HTERT RPE-1 (cell line): ENCODE data around the gene IDUA.
"Not testable (repeated sequence)": the region's sequence is repeated elsewhere in the genome, so short reads cannot be mapped to it uniquely, and the experiment has no call there.

ENCODE experiments used
- in situ Hi-C: fragments of 300-500 bp; cut with MboI; formaldehyde crosslinking; loops from 4 replicates; pipeline ENCODE4 v1.14.3; 2020; ENCODE audit warnings: low sequenced_read_pairs

The IDUA gene

GRCh38 chr4:1043162-1043561 lies 56.3 kb downstream of the IDUA start:
- in situ Hi-C loops, result no loop called here

- in situ Hi-C loops, result no loop called here
Observed at GRCh38 chr4:1043651-1044468, 57.0 kb downstream of the IDUA start.

GRCh38 chr4:1044469-1045192 lies 57.8 kb downstream of the IDUA start:
- in situ Hi-C loops, result no loop called here

GRCh38 chr4:1045193-1045594 lies 58.4 kb downstream of the IDUA start:
- in situ Hi-C loops, result no loop called here

GRCh38 chr4:1045595-1046201 lies 58.9 kb downstream of the IDUA start:
- in situ Hi-C loops, result no loop called here

- in situ Hi-C loops, result not testable (repeated sequence)
Observed at GRCh38 chr4:1046581-1047011, 59.8 kb downstream of the IDUA start.

- in situ Hi-C loops, result no loop called here
Observed at GRCh38 chr4:1047106-1047975, 60.5 kb downstream of the IDUA start.

- in situ Hi-C loops, result no loop called here
Observed at GRCh38 chr4:1047976-1048772, 61.3 kb downstream of the IDUA start.

GRCh38 chr4:1048773-1049590 lies 62.1 kb downstream of the IDUA start:
- in situ Hi-C loops, result no loop called here

- in situ Hi-C loops, result no loop called here
Observed at GRCh38 chr4:1049591-1049905, 62.7 kb downstream of the IDUA start.

GRCh38 chr4:1050486-1051213 lies 63.8 kb downstream of the IDUA start:
- in situ Hi-C loops, result no loop called here

GRCh38 chr4:1051472-1051871 lies 64.6 kb downstream of the IDUA start:
- in situ Hi-C loops, result no loop called here

GRCh38 chr4:1052231-1052671 lies 65.4 kb downstream of the IDUA start:
- in situ Hi-C loops, result no loop called here

GRCh38 chr4:1053080-1053661 lies 66.3 kb downstream of the IDUA start:
- in situ Hi-C loops, result no loop called here

- in situ Hi-C loops, result not testable (repeated sequence)
Observed at GRCh38 chr4:1053891-1054290, 67.0 kb downstream of the IDUA start.
